KMS-11 (cell line): ENCODE results near the gene ANKRD31.
A peak's percentile ranks its signal among the peaks of the same experiment; 100 is the strongest.

Experiments
- H2AFZ ChIP-seq: fragments of 200-600 bp; sonication (generic); 2 replicates; pipeline ENCODE4 v1.6.1; 2016; ENCODE audit warnings: antibody characterized with exemption, mixed run types, low read depth
- H3K27ac ChIP-seq: fragments of 200-600 bp; sonication (generic); 2 replicates; pipeline ENCODE4 v1.6.1; 2016; ENCODE audit warnings: mild to moderate bottlenecking, mixed run types
- H3K27me3 ChIP-seq: fragments of 200-600 bp; sonication (generic); 2 replicates; pipeline ENCODE4 v1.6.1; 2017; ENCODE audit warnings: mild to moderate bottlenecking, low read depth, mixed run types, moderate library complexity; ENCODE audit not compliant: insufficient read depth
- H3K36me3 ChIP-seq: fragments of 200-600 bp; sonication (generic); 2 replicates; pipeline ENCODE4 v1.6.1; 2017; ENCODE audit warnings: mild to moderate bottlenecking, mixed run types; ENCODE audit not compliant: insufficient read depth
- H3K4me1 ChIP-seq: fragments of 200-600 bp; sonication (generic); 2 replicates; pipeline ENCODE4 v1.6.1; 2016; ENCODE audit warnings: mild to moderate bottlenecking, low read depth, mixed run types; ENCODE audit not compliant: poor library complexity, severe bottlenecking
- H3K4me2 ChIP-seq: fragments of 200-600 bp; sonication (generic); 2 replicates; pipeline ENCODE4 v1.7.0; 2016; ENCODE audit warnings: mild to moderate bottlenecking, mixed run types
- H3K4me3 ChIP-seq: fragments of 200-600 bp; sonication (generic); IDR thresholded peaks from 2 replicates; pipeline ENCODE4 v1.6.1; 2017; ENCODE audit warnings: low read depth, low read length, mixed read lengths; ENCODE audit not compliant: insufficient read depth
- H3K79me2 ChIP-seq: fragments of 200-600 bp; sonication (generic); 2 replicates; pipeline ENCODE4 v1.6.1; 2016; ENCODE audit warnings: low read depth, mixed run types; ENCODE audit not compliant: insufficient read depth
- H3K9ac ChIP-seq: fragments of 200-600 bp; sonication (generic); 2 replicates; pipeline ENCODE4 v1.6.1; 2016; ENCODE audit warnings: mild to moderate bottlenecking, mixed run types
- H4K20me1 ChIP-seq: fragments of 200-600 bp; sonication (generic); 2 replicates; pipeline ENCODE4 v1.6.1; 2016; ENCODE audit warnings: mild to moderate bottlenecking, mixed run types; ENCODE audit not compliant: insufficient read depth
- TF ChIP-seq, protein P1 (sequence below): fragments of 200-600 bp; sonication (generic); conservative IDR thresholded peaks from 2 replicates; pipeline ENCODE4 v1.6.1; 2017; ENCODE audit warnings: low read depth, mild to moderate bottlenecking, antibody characterized with exemption, low read length, moderate library complexity, mixed read lengths

Gene ANKRD31

DNA sequence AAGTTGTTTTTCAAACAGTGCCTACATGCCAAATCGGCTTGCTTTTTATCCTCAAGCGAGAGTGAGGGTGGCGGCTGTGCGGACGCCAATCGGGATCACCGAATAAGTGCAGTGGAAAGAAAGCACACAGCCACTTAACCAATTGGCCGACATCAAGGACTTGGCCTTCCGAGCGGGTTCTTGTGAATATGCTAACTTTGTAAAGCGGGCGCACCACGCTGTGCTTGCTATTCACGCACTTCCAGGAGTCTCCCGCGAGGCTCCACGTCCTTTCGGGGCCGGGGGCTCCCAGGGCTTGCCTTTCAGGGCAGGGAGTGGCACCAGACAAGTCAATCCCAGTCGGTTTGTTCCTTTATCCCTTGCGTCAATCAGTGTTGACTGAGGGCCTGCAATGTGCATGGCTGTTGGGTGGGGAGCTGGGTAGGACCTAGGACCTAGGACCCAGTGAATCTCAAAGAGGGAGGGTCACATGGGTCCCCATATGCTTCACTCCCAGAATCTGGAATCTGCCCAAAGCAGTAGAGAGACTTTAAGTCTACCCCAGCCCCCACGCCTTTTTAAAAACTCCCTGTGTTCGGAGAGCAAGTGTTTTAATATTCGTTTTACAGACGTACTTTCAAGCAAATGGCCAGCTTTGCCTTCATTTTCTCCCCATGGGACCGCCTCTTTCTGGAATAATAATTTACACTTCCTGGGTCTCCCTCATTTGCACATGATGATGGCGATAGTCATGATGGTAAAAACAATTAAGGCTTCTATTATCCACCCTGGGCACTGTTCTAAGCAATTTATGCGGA is 182.3 kb downstream of the ANKRD31 start:
- TF ChIP-seq, protein P1, sequence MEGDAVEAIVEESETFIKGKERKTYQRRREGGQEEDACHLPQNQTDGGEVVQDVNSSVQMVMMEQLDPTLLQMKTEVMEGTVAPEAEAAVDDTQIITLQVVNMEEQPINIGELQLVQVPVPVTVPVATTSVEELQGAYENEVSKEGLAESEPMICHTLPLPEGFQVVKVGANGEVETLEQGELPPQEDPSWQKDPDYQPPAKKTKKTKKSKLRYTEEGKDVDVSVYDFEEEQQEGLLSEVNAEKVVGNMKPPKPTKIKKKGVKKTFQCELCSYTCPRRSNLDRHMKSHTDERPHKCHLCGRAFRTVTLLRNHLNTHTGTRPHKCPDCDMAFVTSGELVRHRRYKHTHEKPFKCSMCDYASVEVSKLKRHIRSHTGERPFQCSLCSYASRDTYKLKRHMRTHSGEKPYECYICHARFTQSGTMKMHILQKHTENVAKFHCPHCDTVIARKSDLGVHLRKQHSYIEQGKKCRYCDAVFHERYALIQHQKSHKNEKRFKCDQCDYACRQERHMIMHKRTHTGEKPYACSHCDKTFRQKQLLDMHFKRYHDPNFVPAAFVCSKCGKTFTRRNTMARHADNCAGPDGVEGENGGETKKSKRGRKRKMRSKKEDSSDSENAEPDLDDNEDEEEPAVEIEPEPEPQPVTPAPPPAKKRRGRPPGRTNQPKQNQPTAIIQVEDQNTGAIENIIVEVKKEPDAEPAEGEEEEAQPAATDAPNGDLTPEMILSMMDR = no peak
- Histone ChIP-seq H3K4me1 (peaks cover 30% of the 10 kb centered on the region), H3K27me3 (no peaks in the 10 kb centered on the region), H4K20me1 (no peaks in the 10 kb centered on the region), H3K9ac (peak overlapping the region; percentile 25; the same call in 1 of the 2 replicates), H3K36me3 (no peaks in the 10 kb centered on the region), H2AFZ (peak overlapping the region; percentile 82; the same call in 1 of the 2 replicates), H3K4me2 (peak overlapping the region; percentile 69), H3K4me3 (no peak overlapping the region), H3K79me2 (no peaks in the 10 kb centered on the region), H3K27ac (no peak overlapping the region)

DNA sequence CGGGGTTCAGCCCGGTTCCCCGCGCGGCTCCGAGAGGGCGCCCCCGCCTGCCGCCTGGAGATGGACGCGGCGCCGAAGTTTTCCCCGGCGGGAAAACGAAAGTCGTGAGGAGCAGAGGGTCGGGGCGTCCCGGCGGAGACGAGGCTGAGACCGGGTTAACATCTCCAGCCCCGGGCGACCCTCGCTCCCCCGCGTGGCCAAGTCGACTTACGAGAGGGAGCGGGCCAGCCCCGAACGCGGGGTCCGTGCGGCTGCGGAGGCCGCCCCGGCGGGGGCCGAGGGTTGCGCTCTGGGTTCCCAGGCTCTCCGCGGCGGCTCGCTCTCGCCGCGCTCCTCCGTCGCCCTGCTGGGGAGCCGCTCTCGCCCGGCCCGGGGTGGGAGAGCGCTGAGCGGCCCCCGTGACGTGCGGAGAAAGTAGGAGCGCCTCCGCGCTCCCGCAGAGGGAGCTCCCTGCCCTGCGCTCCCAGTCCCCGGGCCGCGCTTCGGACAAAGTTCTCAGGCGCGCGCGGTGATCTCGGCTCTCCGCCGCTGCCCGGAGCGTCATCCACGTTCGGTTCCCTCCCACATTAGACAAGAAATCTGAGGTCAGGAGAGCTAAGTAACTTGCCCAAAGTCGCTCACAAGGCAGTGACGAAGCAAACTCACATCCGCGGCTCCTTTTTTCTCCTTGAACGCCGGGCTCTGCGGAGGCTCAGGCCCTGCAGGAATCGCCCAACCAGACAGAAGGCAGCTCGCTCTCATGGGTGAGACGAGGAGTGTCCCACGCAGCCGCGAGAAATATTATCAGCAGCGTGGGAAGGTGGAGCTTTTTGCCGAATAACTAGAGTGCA is 183.2 kb downstream of the ANKRD31 start:
- Histone ChIP-seq H3K36me3 (no peaks in the 10 kb centered on the region), H3K9ac (peak overlapping the region; percentile 25; the same call in 1 of the 2 replicates), H3K27ac (no peak overlapping the region), H2AFZ (peak overlapping the region; percentile 82), H3K4me2 (peak overlapping the region; percentile 69), H3K27me3 (no peaks in the 10 kb centered on the region), H3K4me3 (no peak overlapping the region), H3K79me2 (no peaks in the 10 kb centered on the region), H4K20me1 (no peaks in the 10 kb centered on the region), H3K4me1 (peaks cover 38% of the 10 kb centered on the region)
- TF ChIP-seq, protein P1 = no peak

DNA sequence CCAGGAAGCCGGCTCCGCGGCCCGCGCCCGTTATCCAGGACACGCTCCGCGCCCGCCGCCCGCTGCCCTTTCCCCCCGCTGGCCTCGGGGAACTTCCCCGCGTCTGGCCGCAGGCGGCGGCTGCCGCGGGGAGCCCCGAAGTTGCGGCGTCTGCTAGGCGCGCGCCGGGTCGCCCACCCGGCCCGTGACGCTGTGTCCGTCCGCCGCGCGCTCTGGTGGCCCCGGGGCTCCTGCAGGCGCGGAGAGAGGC is 183.7 kb downstream of the ANKRD31 start:
- Histone ChIP-seq H3K4me3 (no peak overlapping the region), H3K36me3 (no peaks in the 10 kb centered on the region), H3K4me1 (peaks cover 43% of the 10 kb centered on the region), H3K9ac (peak overlapping the region; percentile 25; the same call in 1 of the 2 replicates), H3K4me2 (peak overlapping the region; percentile 69; the same call in 1 of the 2 replicates), H4K20me1 (no peaks in the 10 kb centered on the region), H3K27me3 (no peaks in the 10 kb centered on the region), H2AFZ (peak overlapping the region; percentile 82), H3K79me2 (no peaks in the 10 kb centered on the region), H3K27ac (no peak overlapping the region)
- TF ChIP-seq, protein P1 = no peak

DNA sequence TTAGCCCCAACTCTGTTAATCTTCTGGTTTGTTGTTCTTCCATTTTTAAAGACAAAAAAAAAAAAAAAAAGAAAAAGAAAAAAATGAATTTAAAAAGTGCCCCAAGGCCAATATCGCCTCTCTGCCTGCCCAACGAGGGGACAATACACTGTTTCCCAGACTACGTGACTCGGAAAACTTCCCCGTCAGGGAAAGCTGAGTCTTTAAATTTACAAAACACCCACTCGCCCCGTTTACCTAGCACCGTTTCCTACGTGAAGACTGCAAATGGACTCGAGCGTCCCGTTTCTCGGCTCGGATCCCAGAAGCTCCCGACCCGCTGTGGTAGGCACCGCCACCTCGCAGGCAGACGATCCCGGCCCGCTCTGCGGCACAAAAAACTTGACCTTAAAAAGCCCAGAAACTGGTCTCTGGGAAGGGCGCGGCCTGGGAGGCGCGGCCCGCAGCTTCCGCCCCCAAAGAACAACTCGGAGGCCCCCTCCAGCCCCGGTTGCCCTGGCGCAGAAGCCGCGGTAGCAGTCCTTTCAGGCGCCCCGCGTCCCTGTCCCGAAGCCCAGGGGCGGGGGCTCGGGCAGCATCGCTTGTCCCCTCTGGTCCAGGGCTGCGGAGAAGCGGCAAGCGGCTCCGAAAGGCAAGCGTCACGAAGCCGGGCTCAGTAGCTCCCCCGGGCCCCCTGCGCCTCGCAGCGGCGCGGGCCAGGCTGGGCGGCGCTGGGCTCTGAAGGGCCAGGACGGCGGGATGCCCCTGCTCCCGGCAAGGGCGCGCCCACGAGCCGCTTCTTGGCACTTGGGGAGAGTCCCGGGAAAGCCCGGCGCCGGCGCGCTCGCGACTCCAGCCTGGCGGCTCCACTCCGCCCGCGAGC is 184.3 kb downstream of the ANKRD31 start, which contains the start of gene GCNT4:
GCNT4 (minus strand) TSS at position 367 of the 862 bp plus-strand sequence. CDS start 22,521 bp downstream, outside the sequence.
- H3K79me2 ChIP-seq = no peaks in the 10 kb centered on the region
- peak within 1 kb of the TSS; percentile 69 for H3K4me2 ChIP-seq
- TF ChIP-seq, protein P1 = no peak
- H4K20me1 ChIP-seq = no peaks in the 10 kb centered on the region
- peak within 1 kb of the TSS; percentile 25; the same call in 1 of the 2 replicates for H3K9ac ChIP-seq
- peaks cover 48% of the 10 kb centered on the region for H3K4me1 ChIP-seq
- H3K27ac ChIP-seq = no peak within 1 kb of the TSS; the same call in 1 of the 2 replicates
- H3K36me3 ChIP-seq = no peaks in the 10 kb centered on the region
- no peak within 1 kb of the TSS for H3K4me3 ChIP-seq
- H2AFZ ChIP-seq = peak within 1 kb of the TSS; percentile 82
- no peaks in the 10 kb centered on the region for H3K27me3 ChIP-seq
